Measurements from ENCODE around the gene LGMN. TPM values are rescaled to one million over a fixed set of nuclear protein-coding genes. Genes with fewer than 3 reads are reported as not detected.

Gene LGMN
- total and polyA plus RNA-seq, 9 of the 15 experiments (the other 6 are each of a cell fraction or from before 2014, with no cell fraction given), result 0.05 to 1.4 (median 0.43) TPM; not detected in 2

GRCh38 chr14:92704821-92705220 lies 43.6 kb downstream of the LGMN start:
- DNase-seq (ENCODE audit: extremely low read depth in 1 of 4, low spot score in 3 of 4), result no peak
- H3K4me3 ChIP-seq, result no peak overlapping the region
- intact Hi-C loops (cut with micrococcal nuclease) (no loop called here), in situ Hi-C loops (cut with MboI) (no loop called here)
- H3K4me2 ChIP-seq (ENCODE audit: insufficient read depth, low read length), result no peak overlapping the region
- FAIRE-seq, result no peak
- ChIA-PET POLR2A (no interaction called here), CTCF (ENCODE audit: low intra/inter-chr PET ratio) (interaction anchor here (0.6 kb wide), 1 partner anchor 9 kb away, joined by 7 read pairs; no protein-coding TSS in a partner anchor)
- BruUV-seq (replicated peaks), result no TSS peak
- no peaks in the 10 kb centered on the region for H4K20me1 ChIP-seq (replicated peaks; ENCODE audit: control insufficient read depth, insufficient read depth, low read length)
- no peaks in the 10 kb centered on the region for H3K9me3 ChIP-seq (replicated peaks; ENCODE audit: control insufficient read depth, insufficient read depth, low read depth, low read length)
- ATAC-seq, result no peak
- H3K9me1 ChIP-seq (ENCODE audit: control insufficient read depth, insufficient read depth, low read length), result no peaks in the 10 kb centered on the region
- 0% methylated on average over 9 of the region's 11 CpGs for WGBS (ENCODE audit: insufficient coverage, low coverage, missing lambda C conversion rate)
- peaks cover 5 to 53% of the 10 kb centered on the region in 2 experiments; a peak in 3 of 5 replicates for H3K27me3 ChIP-seq (ENCODE audit: control insufficient read depth in 2 of 2, insufficient read depth in 2 of 2, low read length in 2 of 2)
- H2AFZ ChIP-seq (ENCODE audit: low read depth, low read length), result no peak overlapping the region
- H3K79me2 ChIP-seq (ENCODE audit: control insufficient read depth, insufficient read depth, low read length), result no peaks in the 10 kb centered on the region
- no peak overlapping the region for H3K9ac ChIP-seq (ENCODE audit: insufficient read depth in 1 of 2, low read depth in 2 of 2, low read length in 2 of 2)
- H3K27ac ChIP-seq (ENCODE audit: extremely low read depth, low read depth, low read length), result no peak overlapping the region
- no peaks in the 10 kb centered on the region for H3K36me3 ChIP-seq (ENCODE audit: control insufficient read depth, insufficient read depth, low read length)
- H3K4me1 ChIP-seq (replicated peaks in 1 of 2; ENCODE audit: control insufficient read depth in 2 of 2, insufficient read depth in 2 of 2, low read length in 2 of 2), result no peaks in the 10 kb centered on the region
- no peak for TF ChIP-seq TFAP4 (CRISPR knock-in tag; IDR thresholded peaks at IDR 0.05; ENCODE audit: borderline replicate concordance)
- TF ChIP-seq, protein P1, sequence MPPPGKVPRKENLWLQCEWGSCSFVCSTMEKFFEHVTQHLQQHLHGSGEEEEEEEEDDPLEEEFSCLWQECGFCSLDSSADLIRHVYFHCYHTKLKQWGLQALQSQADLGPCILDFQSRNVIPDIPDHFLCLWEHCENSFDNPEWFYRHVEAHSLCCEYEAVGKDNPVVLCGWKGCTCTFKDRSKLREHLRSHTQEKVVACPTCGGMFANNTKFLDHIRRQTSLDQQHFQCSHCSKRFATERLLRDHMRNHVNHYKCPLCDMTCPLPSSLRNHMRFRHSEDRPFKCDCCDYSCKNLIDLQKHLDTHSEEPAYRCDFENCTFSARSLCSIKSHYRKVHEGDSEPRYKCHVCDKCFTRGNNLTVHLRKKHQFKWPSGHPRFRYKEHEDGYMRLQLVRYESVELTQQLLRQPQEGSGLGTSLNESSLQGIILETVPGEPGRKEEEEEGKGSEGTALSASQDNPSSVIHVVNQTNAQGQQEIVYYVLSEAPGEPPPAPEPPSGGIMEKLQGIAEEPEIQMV (tag; conservative IDR thresholded peaks at IDR 0.05; ENCODE audit: low read depth), result no peak
- TF ChIP-seq, protein P2, sequence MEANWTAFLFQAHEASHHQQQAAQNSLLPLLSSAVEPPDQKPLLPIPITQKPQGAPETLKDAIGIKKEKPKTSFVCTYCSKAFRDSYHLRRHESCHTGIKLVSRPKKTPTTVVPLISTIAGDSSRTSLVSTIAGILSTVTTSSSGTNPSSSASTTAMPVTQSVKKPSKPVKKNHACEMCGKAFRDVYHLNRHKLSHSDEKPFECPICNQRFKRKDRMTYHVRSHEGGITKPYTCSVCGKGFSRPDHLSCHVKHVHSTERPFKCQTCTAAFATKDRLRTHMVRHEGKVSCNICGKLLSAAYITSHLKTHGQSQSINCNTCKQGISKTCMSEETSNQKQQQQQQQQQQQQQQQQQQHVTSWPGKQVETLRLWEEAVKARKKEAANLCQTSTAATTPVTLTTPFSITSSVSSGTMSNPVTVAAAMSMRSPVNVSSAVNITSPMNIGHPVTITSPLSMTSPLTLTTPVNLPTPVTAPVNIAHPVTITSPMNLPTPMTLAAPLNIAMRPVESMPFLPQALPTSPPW (CRISPR knock-in tag; IDR thresholded peaks at IDR 0.05), result no peak
- TF ChIP-seq NCOA4 (IDR thresholded peaks at IDR 0.05; ENCODE audit: partially characterized antibody), result no peak
- TF ChIP-seq NUFIP1 (IDR thresholded peaks at IDR 0.05; ENCODE audit: partially characterized antibody), result no peak
- no peak for TF ChIP-seq EZH2 (IDR thresholded peaks at IDR 0.05; ENCODE audit: borderline replicate concordance, low read depth, low read length)
- no peak for TF ChIP-seq ETV5 (CRISPR knock-in tag; IDR thresholded peaks at IDR 0.05; ENCODE audit: low read depth)
- no peak for TF ChIP-seq RFX5 (IDR thresholded peaks at IDR 0.05; ENCODE audit: low read depth, low read length)
- TF ChIP-seq ARID4B (CRISPR knock-in tag; IDR thresholded peaks at IDR 0.05), result no peak
- no peak for TF ChIP-seq NBN (IDR thresholded peaks at IDR 0.05; ENCODE audit: low read depth)
- no peak for TF ChIP-seq ID3 (CRISPR knock-in tag; IDR thresholded peaks at IDR 0.05)
- TF ChIP-seq ID3 (tag; IDR thresholded peaks at IDR 0.05), result no peak
